CD14-positive monocyte (primary cell): Measurements from ENCODE around the gene DHCR7. TPM values are rescaled to one million over a fixed set of nuclear protein-coding genes. Genes with fewer than 3 reads are reported as not detected.
A peak's percentile ranks its signal among the peaks of the same experiment; 100 is the strongest.

ENCODE experiments used
- DNase-seq, 3 donors: peaks; one replicate each; pipeline ENCODE4 v3.0.0-alpha.2; 2011 to 2022
- H2AFZ ChIP-seq: 2 replicates; pipeline ENCODE4 v1.6.0; 2012; ENCODE audit warnings: mild to moderate bottlenecking, low read depth, low read length, inconsistent platforms; ENCODE audit not compliant: insufficient read depth, poor library complexity, severe bottlenecking
- H3K27ac ChIP-seq, 2 donors: 1 replicate in 1 of 2; 2 replicates in 1 of 2; pipeline ENCODE4 v1.5.1; 2012 to 2013; ENCODE audit warnings: low read length in 2 of 2, control low read depth in 1 of 2, inconsistent platforms in 1 of 2, low read depth in 1 of 2, mild to moderate bottlenecking in 1 of 2
- H3K27me3 ChIP-seq, 2 donors: one replicate each; pipeline versions ENCODE4 v1.6.0 to v1.6.1; 2011 to 2013; ENCODE audit warnings: low read length in 2 of 2; ENCODE audit not compliant: control insufficient read depth in 2 of 2, insufficient read depth in 2 of 2
- H3K36me3 ChIP-seq, 2 donors: replicated peaks in 1 of 2; 1 replicate in 1 of 2; 2 replicates in 1 of 2; pipeline versions ENCODE4 v1.5.1 to v1.6.1; 2012 to 2013; ENCODE audit warnings: low read length in 2 of 2, control low read depth in 1 of 2, inconsistent platforms in 1 of 2, mild to moderate bottlenecking in 1 of 2; ENCODE audit not compliant: insufficient read depth in 2 of 2, control insufficient read depth in 1 of 2
- H3K4me1 ChIP-seq, 2 donors: 1 replicate in 1 of 2; 2 replicates in 1 of 2; pipeline versions ENCODE4 v1.5.1 to v1.6.1; 2012 to 2013; ENCODE audit warnings: low read length in 2 of 2, control low read depth in 1 of 2, inconsistent platforms in 1 of 2, mild to moderate bottlenecking in 1 of 2, moderate library complexity in 1 of 2; ENCODE audit not compliant: insufficient read depth in 2 of 2, control insufficient read depth in 1 of 2
- H3K4me2 ChIP-seq: replicated peaks from 2 replicates; pipeline ENCODE3; 2012; ENCODE audit warnings: low read length, moderate library complexity, mild to moderate bottlenecking; ENCODE audit not compliant: poor library complexity, severe bottlenecking; ENCODE audit errors: extremely low read depth
- H3K4me3 ChIP-seq, 3 experiments: fragments of 200-600 bp in 1 of 3; sonication (generic) in 1 of 3; replicated peaks in 1 of 3; 1 replicate in 2 of 3; 2 replicates in 1 of 3; pipeline ENCODE4 v1.5.1; 2011 to 2013; ENCODE audit warnings: low read length in 3 of 3, mild to moderate bottlenecking in 3 of 3, control low read depth in 2 of 3, low read depth in 2 of 3, inconsistent platforms in 1 of 3, moderate library complexity in 1 of 3
- H3K79me2 ChIP-seq: 2 replicates; pipeline ENCODE4 v1.6.0; 2012; ENCODE audit warnings: mild to moderate bottlenecking, control low read depth, inconsistent platforms, low read length, moderate library complexity; ENCODE audit not compliant: insufficient read depth
- H3K9ac ChIP-seq: 2 replicates; pipeline ENCODE4 v1.6.0; 2017; ENCODE audit warnings: low read length, mild to moderate bottlenecking; ENCODE audit not compliant: insufficient read depth, poor library complexity, severe bottlenecking
- H3K9me3 ChIP-seq, 2 donors: replicated peaks in 1 of 2; 1 replicate in 1 of 2; 2 replicates in 1 of 2; pipeline versions ENCODE4 v1.5.1 to v1.6.1; 2012 to 2013; ENCODE audit warnings: low read length in 2 of 2, control low read depth in 1 of 2; ENCODE audit not compliant: control insufficient read depth in 1 of 2, insufficient read depth in 1 of 2
- H4K20me1 ChIP-seq: 2 replicates; pipeline ENCODE4 v1.6.0; 2012; ENCODE audit warnings: mild to moderate bottlenecking, low read length, control low read depth, moderate library complexity; ENCODE audit not compliant: insufficient read depth
- H3K27ac Mint-ChIP-seq, 7 donors: one replicate each; pipeline ENCODE4 v1.8.0; 2020; ENCODE audit warnings: mild to moderate bottlenecking in 7 of 7, mixed read lengths in 7 of 7, moderate library complexity in 6 of 7, inconsistent platforms in 2 of 7
- H3K27me3 Mint-ChIP-seq, 3 donors: one replicate each; pipeline ENCODE4 v1.8.0; 2021 to 2022; ENCODE audit warnings: low read depth in 3 of 3, mild to moderate bottlenecking in 3 of 3, mixed read lengths in 3 of 3, moderate library complexity in 3 of 3, inconsistent platforms in 1 of 3
- H3K36me3 Mint-ChIP-seq, 2 donors: one replicate each; pipeline ENCODE4 v1.8.0; 2020; ENCODE audit warnings: mixed read lengths in 2 of 2, inconsistent platforms in 1 of 2, mild to moderate bottlenecking in 1 of 2
- H3K4me1 Mint-ChIP-seq: one replicate; pipeline ENCODE4 v1.8.0; 2020; ENCODE audit warnings: mild to moderate bottlenecking, mixed read lengths
- H3K4me3 Mint-ChIP-seq, 2 donors: one replicate each; pipeline ENCODE4 v1.8.0; 2020; ENCODE audit warnings: mild to moderate bottlenecking in 2 of 2, mixed read lengths in 2 of 2, moderate library complexity in 1 of 2
- H3K9me3 Mint-ChIP-seq, 7 donors: one replicate each; pipeline ENCODE4 v1.8.0; 2020 to 2022; ENCODE audit warnings: mixed read lengths in 7 of 7, mild to moderate bottlenecking in 6 of 7, moderate library complexity in 6 of 7, inconsistent platforms in 2 of 7
- WGBS: methylation state at CpG from one replicate; pipeline ENCODE4 v1.1.5; 2013; ENCODE audit warnings: missing lambda C conversion rate; ENCODE audit not compliant: insufficient coverage; 5-methylcytosine and 5-hydroxymethylcytosine counted together
- intact Hi-C, 2 donors: fragments of 100-400 bp; cut with micrococcal nuclease; formaldehyde crosslinking; loops; one replicate each; pipeline versions ENCODE4 v1.15.0 to v1.15.1; 2023
- polyA plus RNA-seq, 3 donors: library from polyadenylated mRNA; depleted of rRNA in 1 of 3; unstranded in 2 of 3; stranded (reverse) in 1 of 3; fragments of 300-500 nt in 2 of 3; fragments of >200 nt in 1 of 3; fragmentation: Illumina TruSeq in 2 of 3; gene quantifications; 1 replicate in 2 of 3; 2 replicates in 1 of 3; pipeline ENCODE4 v1.2.3, GENCODE V29; 2012 to 2021
- TF ChIP-seq, protein P1 (sequence below): fragments of 200-600 bp; IDR thresholded peaks from one replicate; pipeline ENCODE4 v1.8.0; 2022; ENCODE audit warnings: antibody characterized with exemption, mild to moderate bottlenecking

Gene DHCR7
- polyA plus RNA-seq, 3 donors = 2.2 to 3.9 (median 2.2) TPM

DNA sequence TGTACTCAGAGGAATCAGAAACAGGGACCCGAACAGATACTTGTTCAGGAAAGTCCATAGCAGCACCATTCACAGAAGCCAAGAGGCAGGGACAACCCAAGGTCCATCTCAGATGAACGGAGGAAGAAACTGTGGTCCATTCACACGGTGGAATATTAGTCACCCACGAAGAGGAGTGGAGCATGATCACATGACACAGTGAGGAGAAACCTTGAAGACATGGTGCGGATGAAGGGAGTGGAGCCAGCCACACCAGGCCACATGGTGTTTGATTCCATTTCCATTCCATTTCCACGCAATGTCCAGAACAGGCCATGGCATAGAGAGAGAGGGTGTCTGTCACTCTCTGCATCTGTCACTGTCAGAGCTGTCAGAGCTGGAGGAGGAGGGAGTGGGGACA is 35.5 kb upstream of the DHCR7 start:
- Mint-ChIP-seq H3K9me3 (no peaks in the 10 kb centered on the region), H3K4me3 (no peak overlapping the region), H3K4me1 (no peaks in the 10 kb centered on the region), H3K27me3 (no peaks in the 10 kb centered on the region), H3K36me3 (peaks cover 91 to 97% of the 10 kb centered on the region in 2 donors), H3K27ac (peak overlapping the region in 1 of 7 donors; percentile 65)
- no peak overlapping the region for H3K9ac ChIP-seq
- no peak overlapping the region for H2AFZ ChIP-seq
- no peaks in the 10 kb centered on the region for H4K20me1 ChIP-seq
- no peak overlapping the region for H3K27ac ChIP-seq
- DNase-seq = no peak
- intact Hi-C loops = no loop called here
- no peaks in the 10 kb centered on the region for H3K9me3 ChIP-seq
- H3K79me2 ChIP-seq = no peaks in the 10 kb centered on the region
- TF ChIP-seq, protein P1, sequence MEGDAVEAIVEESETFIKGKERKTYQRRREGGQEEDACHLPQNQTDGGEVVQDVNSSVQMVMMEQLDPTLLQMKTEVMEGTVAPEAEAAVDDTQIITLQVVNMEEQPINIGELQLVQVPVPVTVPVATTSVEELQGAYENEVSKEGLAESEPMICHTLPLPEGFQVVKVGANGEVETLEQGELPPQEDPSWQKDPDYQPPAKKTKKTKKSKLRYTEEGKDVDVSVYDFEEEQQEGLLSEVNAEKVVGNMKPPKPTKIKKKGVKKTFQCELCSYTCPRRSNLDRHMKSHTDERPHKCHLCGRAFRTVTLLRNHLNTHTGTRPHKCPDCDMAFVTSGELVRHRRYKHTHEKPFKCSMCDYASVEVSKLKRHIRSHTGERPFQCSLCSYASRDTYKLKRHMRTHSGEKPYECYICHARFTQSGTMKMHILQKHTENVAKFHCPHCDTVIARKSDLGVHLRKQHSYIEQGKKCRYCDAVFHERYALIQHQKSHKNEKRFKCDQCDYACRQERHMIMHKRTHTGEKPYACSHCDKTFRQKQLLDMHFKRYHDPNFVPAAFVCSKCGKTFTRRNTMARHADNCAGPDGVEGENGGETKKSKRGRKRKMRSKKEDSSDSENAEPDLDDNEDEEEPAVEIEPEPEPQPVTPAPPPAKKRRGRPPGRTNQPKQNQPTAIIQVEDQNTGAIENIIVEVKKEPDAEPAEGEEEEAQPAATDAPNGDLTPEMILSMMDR = no peak
- H3K4me3 ChIP-seq = no peak overlapping the region
- WGBS = 95% methylated on average over 4 of the region's 6 CpGs
- peaks cover 91 to 98% of the 10 kb centered on the region in 2 donors for H3K36me3 ChIP-seq
- H3K27me3 ChIP-seq = no peaks in the 10 kb centered on the region
- no peak overlapping the region for H3K4me2 ChIP-seq
- no peaks in the 10 kb centered on the region for H3K4me1 ChIP-seq

DNA sequence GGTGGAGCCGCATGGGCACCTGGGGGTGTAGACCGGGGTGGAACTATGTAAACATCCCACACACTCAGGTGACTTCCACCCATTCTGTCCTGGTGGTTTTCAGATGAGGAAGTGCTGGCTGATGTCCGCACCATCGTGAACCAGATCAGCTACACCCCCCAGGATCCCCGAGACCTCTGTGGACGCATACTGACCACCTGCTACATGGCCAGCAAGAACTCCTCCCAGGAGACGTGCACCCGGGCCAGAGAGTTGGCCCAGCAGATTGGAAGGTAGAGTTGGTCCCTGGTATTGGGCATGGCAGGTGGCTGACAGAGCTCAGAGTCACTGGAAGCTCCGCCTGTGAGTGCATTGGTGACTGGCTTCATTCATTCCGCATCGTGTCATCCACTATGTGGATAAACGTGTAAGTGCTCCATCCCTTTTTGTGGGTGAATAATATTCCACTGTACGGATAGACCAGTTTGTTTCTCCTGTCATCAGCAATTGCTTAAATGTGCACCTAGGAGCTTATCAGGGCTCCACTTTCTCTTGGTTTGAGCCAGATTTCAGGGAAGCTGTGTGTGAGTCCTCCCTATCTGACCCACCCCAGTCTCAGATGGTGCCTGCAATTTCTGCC is 34.7 kb upstream of the DHCR7 start:
- intact Hi-C loops = no loop called here
- Histone ChIP-seq H3K36me3 (peaks cover 94 to 98% of the 10 kb centered on the region in 2 donors), H3K9me3 (no peaks in the 10 kb centered on the region), H3K27me3 (no peaks in the 10 kb centered on the region), H3K4me2 (no peak overlapping the region), H4K20me1 (no peaks in the 10 kb centered on the region), H3K4me1 (no peaks in the 10 kb centered on the region), H2AFZ (no peak overlapping the region), H3K27ac (no peak overlapping the region), H3K9ac (no peak overlapping the region), H3K79me2 (no peaks in the 10 kb centered on the region), H3K4me3 (no peak overlapping the region)
- Mint-ChIP-seq H3K27me3 (no peaks in the 10 kb centered on the region), H3K4me1 (no peaks in the 10 kb centered on the region), H3K36me3 (peaks cover 92 to 97% of the 10 kb centered on the region in 2 donors), H3K9me3 (no peaks in the 10 kb centered on the region), H3K27ac (peak overlapping the region in 1 of 7 donors; percentile 52), H3K4me3 (no peak overlapping the region)
- TF ChIP-seq, protein P1 = no peak
- DNase-seq = no peak
- 97% methylated on average over 9 of the region's 13 CpGs for WGBS
